GM13977 (cell line): ENCODE results near the gene PREX1.

ENCODE experiments used
- DNase-seq: peaks from one replicate; pipeline ENCODE4 v3.0.0; 2012; ENCODE audit warnings: low spot score
- in situ Hi-C: fragments of 300-500 bp; cut with MboI; formaldehyde crosslinking; loops from one replicate; pipeline ENCODE4 v1.12.0; 2022; ENCODE audit warnings: low sequenced_read_pairs, low pct_unique_long_range_greater_than_20kb, mixed read lengths, inconsistent platforms; ENCODE audit not compliant: unreplicated experiment
- TF ChIP-seq, protein P1 (sequence below): IDR thresholded peaks from 2 replicates; pipeline ENCODE4 v1.5.1; 2012; ENCODE audit warnings: mild to moderate bottlenecking, control low read depth; ENCODE audit not compliant: insufficient read depth; ENCODE audit errors: extremely low read depth, missing control alignments

Gene PREX1

DNA sequence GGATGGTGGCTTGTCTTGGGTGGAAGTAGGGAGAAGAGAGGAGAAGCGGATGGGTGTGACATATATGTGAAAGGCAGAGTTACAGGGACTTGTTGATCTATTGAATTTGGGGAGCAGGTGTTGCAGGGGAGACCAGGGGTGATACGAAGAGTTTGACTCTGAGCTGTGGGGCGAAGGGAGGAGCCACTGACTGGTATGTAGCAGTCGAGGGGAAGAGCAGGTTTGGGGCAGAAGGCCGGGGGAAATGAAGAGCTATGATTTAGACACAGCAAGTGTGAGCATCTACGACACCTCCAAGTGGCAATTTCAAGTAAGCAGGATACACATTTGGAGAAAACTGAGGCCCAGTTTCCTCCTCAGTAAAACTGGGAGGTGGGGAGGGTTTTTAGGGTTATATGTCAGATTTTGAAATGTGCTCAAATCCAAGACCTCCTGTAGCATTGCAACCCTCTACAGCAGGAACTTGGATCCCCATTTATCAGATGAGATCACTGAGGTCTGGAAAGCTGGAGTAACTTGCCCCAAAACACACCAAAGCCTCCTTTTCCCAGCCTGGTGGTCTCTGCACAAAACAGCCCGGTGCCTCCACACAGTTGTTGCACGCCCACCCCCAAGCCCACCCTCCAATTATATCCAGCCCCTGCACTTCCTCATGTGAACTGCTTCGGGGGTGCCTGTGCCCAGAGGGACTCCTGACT, 137.8 kb downstream of the PREX1 start:
- TF ChIP-seq, protein P1, sequence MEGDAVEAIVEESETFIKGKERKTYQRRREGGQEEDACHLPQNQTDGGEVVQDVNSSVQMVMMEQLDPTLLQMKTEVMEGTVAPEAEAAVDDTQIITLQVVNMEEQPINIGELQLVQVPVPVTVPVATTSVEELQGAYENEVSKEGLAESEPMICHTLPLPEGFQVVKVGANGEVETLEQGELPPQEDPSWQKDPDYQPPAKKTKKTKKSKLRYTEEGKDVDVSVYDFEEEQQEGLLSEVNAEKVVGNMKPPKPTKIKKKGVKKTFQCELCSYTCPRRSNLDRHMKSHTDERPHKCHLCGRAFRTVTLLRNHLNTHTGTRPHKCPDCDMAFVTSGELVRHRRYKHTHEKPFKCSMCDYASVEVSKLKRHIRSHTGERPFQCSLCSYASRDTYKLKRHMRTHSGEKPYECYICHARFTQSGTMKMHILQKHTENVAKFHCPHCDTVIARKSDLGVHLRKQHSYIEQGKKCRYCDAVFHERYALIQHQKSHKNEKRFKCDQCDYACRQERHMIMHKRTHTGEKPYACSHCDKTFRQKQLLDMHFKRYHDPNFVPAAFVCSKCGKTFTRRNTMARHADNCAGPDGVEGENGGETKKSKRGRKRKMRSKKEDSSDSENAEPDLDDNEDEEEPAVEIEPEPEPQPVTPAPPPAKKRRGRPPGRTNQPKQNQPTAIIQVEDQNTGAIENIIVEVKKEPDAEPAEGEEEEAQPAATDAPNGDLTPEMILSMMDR = no peak
- DNase-seq = no peak
- in situ Hi-C loops = no loop called here

DNA sequence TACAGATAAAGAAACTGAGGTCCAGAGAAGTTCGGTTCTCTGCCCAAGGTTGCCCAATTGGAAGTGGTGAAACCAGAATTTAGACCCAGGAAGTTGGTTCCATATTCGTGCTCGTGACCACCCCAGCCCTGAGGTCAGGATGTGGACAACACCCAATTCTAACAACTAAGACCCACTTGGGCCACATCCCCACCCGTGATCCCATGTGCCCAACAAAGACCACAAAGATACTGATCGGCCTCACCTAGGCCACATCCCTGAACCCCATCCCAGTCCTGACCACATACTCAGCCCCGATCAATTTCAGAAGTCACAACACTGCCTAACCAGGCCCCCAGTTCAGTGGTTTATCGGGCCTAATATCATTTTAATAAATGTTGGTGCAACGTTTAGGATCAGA, 138.4 kb downstream of the PREX1 start:
- TF ChIP-seq, protein P1 = no peak
- DNase-seq = no peak
- in situ Hi-C loops = no loop called here

DNA sequence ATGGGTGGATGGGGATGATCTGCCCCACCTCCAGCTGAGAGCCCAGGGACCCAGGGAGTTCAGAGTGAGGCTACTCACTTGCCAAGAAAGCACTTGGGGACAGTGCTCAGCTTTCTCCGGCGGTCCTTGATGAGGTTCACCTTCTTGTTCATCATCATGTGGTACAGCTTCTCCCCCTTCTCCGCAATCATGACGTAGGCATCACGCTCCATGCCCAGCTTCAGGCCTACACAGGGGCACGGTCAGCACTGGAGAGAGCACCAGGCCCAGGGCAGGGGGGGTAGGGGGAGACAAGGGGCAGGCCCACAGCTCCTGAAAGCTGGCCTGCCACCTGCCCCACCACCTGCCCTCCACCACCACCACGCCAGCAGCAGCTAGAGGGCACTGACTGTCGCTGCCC, 139.2 kb downstream of the PREX1 start:
- TF ChIP-seq, protein P1 = no peak
- in situ Hi-C loops = no loop called here

GRCh38 chr20:48687117-48687800, 140.5 kb downstream of the PREX1 start:
- TF ChIP-seq, protein P1 = no peak
- in situ Hi-C loops = no loop called here
- no peak for DNase-seq

More for the DNA sequence above, 139.2 kb downstream of the PREX1 start:
- no peak for DNase-seq

GRCh38 chr20:48686238-48687116, 141.3 kb downstream of the PREX1 start:
- DNase-seq = no peak
- in situ Hi-C loops = no loop called here
- TF ChIP-seq, protein P1 = no peak

DNA sequence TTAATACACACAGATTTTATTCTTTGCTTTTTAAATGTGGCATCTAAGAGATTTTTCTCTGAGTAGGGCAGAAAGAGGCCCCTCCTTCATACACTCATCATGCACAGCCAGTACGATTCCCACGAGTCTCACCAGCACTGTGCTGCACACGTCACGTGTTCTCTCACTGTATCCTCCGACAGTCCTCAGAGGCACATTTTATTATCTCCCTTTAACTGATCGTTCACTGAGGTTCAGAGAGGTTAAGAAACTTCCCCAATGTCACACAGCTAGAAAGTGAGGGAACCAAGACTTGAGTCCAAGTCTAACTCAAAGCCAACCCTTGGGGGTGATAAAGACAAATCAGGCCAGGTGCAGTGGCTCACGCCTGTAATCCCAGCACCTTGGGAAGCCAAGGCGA, 142.5 kb downstream of the PREX1 start:
- TF ChIP-seq, protein P1 = no peak
- in situ Hi-C loops = no loop called here
- no peak for DNase-seq
